Caco-2 (cell line): ENCODE data around the gene KIF19. TPM values are rescaled to one million over a fixed set of nuclear protein-coding genes. Genes with fewer than 3 reads are reported as not detected.

ENCODE experiments used
- BruUV-seq: library from RNA; stranded (reverse); fragments of 400-500 nt; replicated peaks from 2 replicates; lab custom pipeline; 2021; lab: Mats Ljungman, UMichigan
- CTCF ChIA-PET: fragments of 300-600 bp; sonication (Branson Sonifier 250); formaldehyde crosslinking; loops from one replicate; lab custom pipeline; 2022; ENCODE audit warnings: antibody characterized with exemption; lab: Charles Lee
- POLR2A ChIA-PET: fragments of 300-600 bp; sonication (Branson Sonifier 250); formaldehyde crosslinking; loops from one replicate; lab custom pipeline; 2022; ENCODE audit warnings: antibody characterized with exemption; lab: Charles Lee
- DNase-seq, 2 experiments: peaks; one replicate each; pipeline versions ENCODE4 v3.0.0 to v3.0.0-alpha.2; 2020 to 2022
- H3K27me3 ChIP-seq: replicated peaks from 2 replicates; pipeline ENCODE4 v1.6.0; 2011; ENCODE audit warnings: low read length; ENCODE audit not compliant: control insufficient read depth, insufficient read depth
- H3K36me3 ChIP-seq: 2 replicates; pipeline ENCODE4 v1.5.1; 2011; ENCODE audit warnings: low read length; ENCODE audit not compliant: control insufficient read depth, insufficient read depth
- H3K4me1 ChIP-seq: fragments of 250-450 bp; sonication (Bioruptor Pico); 2 replicates; pipeline ENCODE4 v1.5.1; 2020; ENCODE audit warnings: mild to moderate bottlenecking
- H3K4me3 ChIP-seq: 2 replicates; pipeline ENCODE4 v1.5.1; 2011; ENCODE audit warnings: low read depth, mild to moderate bottlenecking, control low read depth, low read length
- H3K9me3 ChIP-seq: fragments of 250-450 bp; sonication (Bioruptor Pico); 2 replicates; pipeline ENCODE4 v1.5.1; 2020; ENCODE audit warnings: mild to moderate bottlenecking, moderate library complexity
- H3K27ac Mint-ChIP-seq: one replicate; pipeline ENCODE4 v1.8.0; 2022; ENCODE audit warnings: mixed read lengths; ENCODE audit not compliant: unreplicated experiment
- H3K27me3 Mint-ChIP-seq: one replicate; pipeline ENCODE4 v1.8.0; 2022; ENCODE audit warnings: mixed read lengths; ENCODE audit not compliant: insufficient read depth, unreplicated experiment
- H3K36me3 Mint-ChIP-seq: one replicate; pipeline ENCODE4 v1.8.0; 2022; ENCODE audit warnings: mild to moderate bottlenecking, mixed read lengths; ENCODE audit not compliant: insufficient read depth, unreplicated experiment
- H3K4me1 Mint-ChIP-seq: one replicate; pipeline ENCODE4 v1.8.0; 2022; ENCODE audit warnings: low read depth, mixed read lengths; ENCODE audit not compliant: unreplicated experiment
- H3K4me3 Mint-ChIP-seq: one replicate; pipeline ENCODE4 v1.8.0; 2022; ENCODE audit warnings: mild to moderate bottlenecking, moderate library complexity, mixed read lengths; ENCODE audit not compliant: unreplicated experiment
- H3K9me3 Mint-ChIP-seq: one replicate; pipeline ENCODE4 v1.8.0; 2022; ENCODE audit warnings: mixed read lengths; ENCODE audit not compliant: unreplicated experiment
- CTCF ChIP-seq, 2 experiments: fragments of 200-600 bp in 1 of 2; IDR thresholded peaks; 1 replicate in 1 of 2; 2 replicates in 1 of 2; pipeline versions ENCODE4 v1.5.1 to v1.8.0; 2011 to 2022; ENCODE audit warnings: antibody characterized with exemption in 1 of 2, control low read depth in 1 of 2, inconsistent platforms in 1 of 2, low read depth in 1 of 2, low read length in 1 of 2, mild to moderate bottlenecking in 1 of 2, moderate library complexity in 1 of 2; ENCODE audit not compliant: insufficient read depth in 1 of 2, severe bottlenecking in 1 of 2, unreplicated experiment in 1 of 2
- intact Hi-C: fragments of 100-400 bp; cut with micrococcal nuclease; formaldehyde crosslinking; loops from one replicate; pipeline ENCODE4 v1.10.0; 2022; ENCODE audit not compliant: unreplicated experiment
- total RNA-seq: library from RNA; stranded (reverse); gene quantifications from 2 replicates; pipeline ENCODE4 v1.2.3, GENCODE V29; 2022

KIF19 gene
- total RNA-seq, 1 experiment from 2014 or later = not detected

DNA sequence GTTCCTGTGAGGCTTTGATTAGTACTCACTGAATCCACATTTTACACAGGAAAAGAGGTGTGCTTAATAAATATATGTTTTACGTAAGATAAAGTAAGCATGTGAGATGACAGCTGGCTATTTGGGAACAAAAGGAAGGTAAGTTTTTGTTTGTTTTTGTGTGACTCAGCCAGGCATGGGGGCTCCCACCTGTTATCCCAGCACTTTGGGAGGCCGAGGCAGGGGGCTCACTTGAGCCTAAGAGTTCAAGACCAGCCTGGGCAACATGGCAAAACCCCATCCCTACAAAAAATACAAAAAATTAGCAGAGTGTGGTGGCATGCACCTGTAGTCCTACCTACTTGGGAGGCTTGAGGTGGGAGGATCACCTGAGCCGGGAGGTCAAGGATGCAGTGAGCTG is 59.2 kb downstream of the KIF19 start:
- no peaks in the 10 kb centered on the region for H3K27me3 ChIP-seq
- no peaks in the 10 kb centered on the region for H3K36me3 ChIP-seq
- no peaks in the 10 kb centered on the region for H3K9me3 ChIP-seq
- ChIA-PET POLR2A (no interaction called here), CTCF (no interaction called here)
- peaks cover 19% of the 10 kb centered on the region for H3K4me1 ChIP-seq
- Mint-ChIP-seq H3K27ac (no peak overlapping the region), H3K9me3 (peaks cover 9% of the 10 kb centered on the region), H3K4me3 (no peak overlapping the region), H3K4me1 (peaks cover 16% of the 10 kb centered on the region), H3K36me3 (no peaks in the 10 kb centered on the region), H3K27me3 (peaks cover under 1% of the 10 kb centered on the region)
- DNase-seq = no peak
- BruUV-seq = no TSS peak
- TF ChIP-seq CTCF (IDR thresholded peaks at IDR 0.05; ENCODE audit: insufficient read depth in 1 of 2, low read depth in 1 of 2, low read length in 1 of 2, severe bottlenecking in 1 of 2, unreplicated experiment in 1 of 2) = no peak
- H3K4me3 ChIP-seq = no peak overlapping the region
- intact Hi-C loops = no loop called here

GRCh38 chr17:74386386-74386785 is 60.4 kb downstream of the KIF19 start:
- H3K9me3 Mint-ChIP-seq = peaks cover 9% of the 10 kb centered on the region
- no peak overlapping the region for H3K4me3 Mint-ChIP-seq
- no peak for TF ChIP-seq CTCF (IDR thresholded peaks at IDR 0.05; ENCODE audit: insufficient read depth in 1 of 2, low read depth in 1 of 2, low read length in 1 of 2, severe bottlenecking in 1 of 2, unreplicated experiment in 1 of 2)
- no peak for DNase-seq
- 0 out of 2 replicates have a peak, but pooled peaks cover 9% of the 10 kb centered on the region for H3K4me1 ChIP-seq
- H3K9me3 ChIP-seq = no peaks in the 10 kb centered on the region
- H3K4me1 Mint-ChIP-seq = peaks cover 5% of the 10 kb centered on the region
- no TSS peak for BruUV-seq
- peak overlapping the region; percentile 33 for H3K27ac Mint-ChIP-seq
- H3K27me3 Mint-ChIP-seq = peaks cover 3% of the 10 kb centered on the region
- POLR2A ChIA-PET = no interaction called here
- no peaks in the 10 kb centered on the region for H3K36me3 Mint-ChIP-seq
- intact Hi-C loops = no loop called here
- H3K4me3 ChIP-seq = no peak overlapping the region
- CTCF ChIA-PET = no interaction called here
- no peaks in the 10 kb centered on the region for H3K27me3 ChIP-seq
- H3K36me3 ChIP-seq = no peaks in the 10 kb centered on the region

DNA sequence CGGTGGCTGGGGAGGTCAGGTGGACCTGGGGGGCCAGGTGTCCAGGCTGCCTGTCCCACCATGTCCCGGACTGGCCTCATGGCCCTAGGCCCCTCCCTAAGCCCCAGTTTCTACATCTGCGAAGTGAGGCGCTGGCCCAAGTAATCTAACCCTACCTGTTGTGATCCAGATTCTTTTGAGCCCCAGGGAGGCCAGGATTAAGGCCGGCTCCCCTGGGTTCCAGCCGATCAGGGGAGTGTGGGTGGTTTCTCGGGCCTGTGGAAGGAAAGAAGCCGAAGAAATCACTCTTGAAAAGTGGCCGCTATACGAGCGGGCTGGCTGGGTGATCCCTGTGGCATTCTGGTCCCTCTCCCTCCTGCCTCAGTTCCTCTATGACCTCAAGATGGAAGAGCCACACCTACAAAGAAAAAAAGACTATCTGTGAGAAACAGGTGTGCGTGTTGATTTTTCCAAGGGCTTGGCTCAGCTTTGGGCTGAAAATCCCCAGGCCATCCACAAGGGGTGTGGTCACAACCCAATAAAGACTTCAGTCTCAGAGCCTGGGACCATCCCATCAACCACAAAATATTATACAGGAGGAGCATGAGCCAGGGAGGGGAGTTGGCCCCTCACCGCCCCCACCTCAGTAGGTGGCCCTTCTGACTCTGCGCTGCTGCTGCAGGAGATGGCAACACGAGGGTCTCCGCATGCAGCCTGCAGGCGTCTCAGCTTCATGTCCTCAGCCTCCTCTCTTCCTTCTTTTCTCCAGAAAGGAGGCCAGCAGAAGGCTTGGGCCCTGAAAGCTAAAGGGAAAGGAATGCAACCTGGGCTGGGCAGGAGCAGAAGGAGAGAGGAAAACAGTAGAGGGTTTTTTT is 61.6 kb downstream of the KIF19 start:
- peak in 1 of 2 experiments; percentile 17 for TF ChIP-seq CTCF (IDR thresholded peaks at IDR 0.05; ENCODE audit: insufficient read depth in 1 of 2, low read depth in 1 of 2, low read length in 1 of 2, severe bottlenecking in 1 of 2, unreplicated experiment in 1 of 2)

More for the DNA sequence above, 61.6 kb downstream of the KIF19 start:
- Histone ChIP-seq H3K9me3 (no peaks in the 10 kb centered on the region), H3K36me3 (no peaks in the 10 kb centered on the region), H3K4me1 (0 out of 2 replicates have a peak, but pooled peaks cover 9% of the 10 kb centered on the region), H3K27me3 (no peaks in the 10 kb centered on the region), H3K4me3 (no peak overlapping the region)
- Mint-ChIP-seq H3K27me3 (peaks cover 3% of the 10 kb centered on the region), H3K9me3 (peaks cover 9% of the 10 kb centered on the region), H3K27ac (no peak overlapping the region), H3K36me3 (no peaks in the 10 kb centered on the region), H3K4me3 (no peak overlapping the region), H3K4me1 (peaks cover 5% of the 10 kb centered on the region)
- BruUV-seq = no TSS peak
- CTCF ChIA-PET = no interaction called here
- POLR2A ChIA-PET = no interaction called here
- DNase-seq = no peak
- intact Hi-C loops = no loop called here
